ENCODE results near the gene DIAPH2.

The DIAPH2 gene

GRCh38 chrX:97628326-97628725, 943.7 kb downstream of the DIAPH2 start:
- TF ChIP-seq, protein P1, sequence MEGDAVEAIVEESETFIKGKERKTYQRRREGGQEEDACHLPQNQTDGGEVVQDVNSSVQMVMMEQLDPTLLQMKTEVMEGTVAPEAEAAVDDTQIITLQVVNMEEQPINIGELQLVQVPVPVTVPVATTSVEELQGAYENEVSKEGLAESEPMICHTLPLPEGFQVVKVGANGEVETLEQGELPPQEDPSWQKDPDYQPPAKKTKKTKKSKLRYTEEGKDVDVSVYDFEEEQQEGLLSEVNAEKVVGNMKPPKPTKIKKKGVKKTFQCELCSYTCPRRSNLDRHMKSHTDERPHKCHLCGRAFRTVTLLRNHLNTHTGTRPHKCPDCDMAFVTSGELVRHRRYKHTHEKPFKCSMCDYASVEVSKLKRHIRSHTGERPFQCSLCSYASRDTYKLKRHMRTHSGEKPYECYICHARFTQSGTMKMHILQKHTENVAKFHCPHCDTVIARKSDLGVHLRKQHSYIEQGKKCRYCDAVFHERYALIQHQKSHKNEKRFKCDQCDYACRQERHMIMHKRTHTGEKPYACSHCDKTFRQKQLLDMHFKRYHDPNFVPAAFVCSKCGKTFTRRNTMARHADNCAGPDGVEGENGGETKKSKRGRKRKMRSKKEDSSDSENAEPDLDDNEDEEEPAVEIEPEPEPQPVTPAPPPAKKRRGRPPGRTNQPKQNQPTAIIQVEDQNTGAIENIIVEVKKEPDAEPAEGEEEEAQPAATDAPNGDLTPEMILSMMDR (IDR thresholded peaks at IDR 0.05): no peak

DNA sequence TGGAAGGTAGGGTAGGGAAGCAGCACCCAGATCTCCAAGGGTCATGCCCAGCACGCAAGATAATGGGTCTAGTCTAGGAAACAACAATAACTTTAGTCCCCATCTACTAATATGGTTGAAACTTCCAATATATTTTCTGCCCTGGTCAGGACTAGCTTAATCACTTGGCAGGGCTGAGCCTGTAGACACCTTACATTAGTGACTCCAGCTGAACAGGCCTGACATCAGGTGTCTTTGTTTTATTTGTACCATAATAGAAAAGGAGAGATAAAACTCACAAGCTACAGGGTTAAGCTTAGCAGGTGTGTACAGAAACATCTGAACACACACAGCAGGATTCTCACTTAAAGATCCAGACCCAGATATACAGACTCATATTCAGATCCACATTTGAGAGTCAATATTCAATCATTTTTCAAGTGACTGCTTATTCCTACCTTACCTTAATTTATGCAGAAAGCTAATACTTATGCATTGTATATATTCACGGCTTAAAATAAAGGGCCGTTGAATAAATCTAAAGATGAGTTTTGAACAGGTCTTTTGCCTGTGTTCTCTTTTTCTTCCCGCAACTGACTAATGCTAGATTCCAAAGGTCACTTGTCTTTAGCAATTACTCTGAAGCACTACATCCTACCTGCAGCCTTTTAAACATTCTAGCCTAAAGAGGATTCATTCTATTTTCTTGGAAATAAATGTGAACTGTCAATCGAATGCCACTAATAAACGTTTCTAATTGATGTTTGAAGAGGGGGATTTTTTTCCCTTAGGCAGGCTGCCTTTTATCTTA, 944.4 kb downstream of the DIAPH2 start:
- TF ChIP-seq, protein P1 (IDR thresholded peaks at IDR 0.05): no peak

DNA sequence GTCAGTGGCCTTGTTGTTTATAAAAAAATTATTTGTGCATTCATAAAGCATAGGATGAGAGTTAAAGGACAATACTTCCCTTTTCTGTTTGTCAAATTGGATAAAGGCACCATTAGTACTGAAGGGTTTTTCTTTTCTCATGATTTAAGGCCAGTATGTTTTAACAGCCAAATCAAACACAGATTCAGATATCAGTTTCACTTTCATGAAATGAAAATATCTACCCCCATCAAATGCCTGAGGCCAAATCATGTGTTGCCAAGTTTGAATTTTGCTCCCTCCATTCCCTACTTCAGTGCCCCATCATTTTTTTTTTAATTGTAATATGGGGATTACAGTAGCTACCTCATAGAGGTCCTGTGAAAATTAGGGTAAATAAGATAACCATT, 944.9 kb downstream of the DIAPH2 start:
- TF ChIP-seq, protein P1 (IDR thresholded peaks at IDR 0.05): no peak

- TF ChIP-seq, protein P1 (IDR thresholded peaks at IDR 0.05): no peak
Observed at GRCh38 chrX:97633798-97634197, 949.2 kb downstream of the DIAPH2 start.

DNA sequence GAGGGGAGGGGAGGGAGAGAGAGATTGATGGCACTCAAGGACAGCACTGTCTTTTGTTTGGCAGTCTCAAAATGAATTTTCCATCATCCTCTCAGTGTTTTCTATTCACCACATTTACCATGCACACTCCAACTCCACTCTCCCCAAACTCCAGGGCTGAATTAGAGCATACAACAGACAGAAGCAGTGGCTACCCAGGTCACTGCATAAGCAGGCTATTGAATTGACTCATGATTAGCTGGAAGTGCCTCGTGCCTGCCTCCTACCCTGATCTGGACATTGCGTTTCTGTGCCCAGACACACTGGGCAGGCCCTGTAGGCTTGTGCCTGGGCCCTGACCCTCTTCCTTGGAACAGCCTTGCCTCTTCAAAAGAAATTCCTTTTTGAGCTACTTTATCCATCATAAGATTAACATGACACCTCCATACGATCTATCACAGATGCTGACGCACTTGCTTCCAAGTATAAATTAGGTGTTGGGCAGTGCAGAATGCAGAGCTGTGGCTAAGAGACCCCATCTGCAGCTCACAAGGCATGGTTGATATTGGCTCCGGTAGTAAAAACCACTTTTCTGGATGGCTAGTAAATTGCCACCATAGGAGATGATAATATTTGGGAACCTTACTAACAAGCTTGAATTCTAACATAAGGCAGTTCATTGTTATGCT, 952.0 kb downstream of the DIAPH2 start:
- TF ChIP-seq, protein P1 (IDR thresholded peaks at IDR 0.05): no peak

- TF ChIP-seq, protein P1 (IDR thresholded peaks at IDR 0.05): no peak
Observed at GRCh38 chrX:97637289-97637688, 952.6 kb downstream of the DIAPH2 start.

DNA sequence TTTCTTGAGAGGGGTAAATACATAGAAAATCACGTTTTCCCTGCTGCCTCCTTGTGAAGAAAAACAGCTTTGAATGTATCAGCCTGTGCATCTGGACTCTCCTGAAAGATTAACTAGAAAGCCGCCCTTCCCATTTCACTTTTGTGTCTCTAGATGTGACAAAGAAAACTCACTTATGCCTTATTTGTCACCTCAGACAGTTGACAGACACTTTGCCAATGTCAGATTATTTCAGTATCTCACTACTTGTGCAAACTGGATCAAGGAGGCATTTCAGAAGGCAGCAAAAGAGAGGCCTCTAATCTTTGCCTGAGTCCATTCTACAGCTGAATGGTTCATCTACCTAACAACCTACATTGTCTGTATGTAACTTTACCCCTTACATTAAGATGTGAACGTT, 954.0 kb downstream of the DIAPH2 start:
- TF ChIP-seq, protein P1 (IDR thresholded peaks at IDR 0.05): no peak
